Uterus (tissue), 2 donors: ENCODE measurements around the gene ACVRL1.

Source experiments
- POLR2A ChIP-seq, 2 donors: fragments of 450-650 bp; IDR thresholded peaks; one replicate each; pipeline ENCODE4 v1.6.1; 2016; ENCODE audit warnings: antibody characterized with exemption in 2 of 2, mild to moderate bottlenecking in 1 of 2, moderate library complexity in 1 of 2
- TF ChIP-seq, protein P1 (sequence below), 4 experiments: fragments of 200-600 bp in 2 of 4; fragments of 450-650 bp in 2 of 4; sonication (generic) in 2 of 4; IDR thresholded peaks; one replicate each; pipeline ENCODE4 v1.5.1; 2016 to 2019; ENCODE audit warnings: antibody characterized with exemption in 4 of 4, mild to moderate bottlenecking in 2 of 4, moderate library complexity in 1 of 4

DNA sequence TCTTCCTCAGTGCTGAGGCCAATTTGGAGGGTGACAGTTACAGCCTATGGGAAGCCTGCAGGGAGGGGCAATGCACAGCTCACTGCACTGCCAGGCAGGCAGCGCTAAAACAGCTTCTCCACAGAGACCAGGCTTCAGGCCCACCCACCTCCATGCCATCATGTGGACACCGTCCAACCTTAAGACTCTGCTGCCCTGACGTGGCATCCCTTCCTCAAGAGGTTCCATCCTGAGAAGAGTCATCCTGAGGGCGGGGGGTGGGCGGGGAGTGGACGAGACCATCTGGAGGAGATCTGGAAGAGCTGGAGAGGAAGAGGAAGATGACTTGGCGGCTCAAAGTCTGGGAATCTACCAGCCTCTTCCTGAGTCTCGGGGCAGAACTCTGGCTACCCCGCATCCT, 8.4 kb upstream of the ACVRL1 start:
- TF ChIP-seq, protein P1, sequence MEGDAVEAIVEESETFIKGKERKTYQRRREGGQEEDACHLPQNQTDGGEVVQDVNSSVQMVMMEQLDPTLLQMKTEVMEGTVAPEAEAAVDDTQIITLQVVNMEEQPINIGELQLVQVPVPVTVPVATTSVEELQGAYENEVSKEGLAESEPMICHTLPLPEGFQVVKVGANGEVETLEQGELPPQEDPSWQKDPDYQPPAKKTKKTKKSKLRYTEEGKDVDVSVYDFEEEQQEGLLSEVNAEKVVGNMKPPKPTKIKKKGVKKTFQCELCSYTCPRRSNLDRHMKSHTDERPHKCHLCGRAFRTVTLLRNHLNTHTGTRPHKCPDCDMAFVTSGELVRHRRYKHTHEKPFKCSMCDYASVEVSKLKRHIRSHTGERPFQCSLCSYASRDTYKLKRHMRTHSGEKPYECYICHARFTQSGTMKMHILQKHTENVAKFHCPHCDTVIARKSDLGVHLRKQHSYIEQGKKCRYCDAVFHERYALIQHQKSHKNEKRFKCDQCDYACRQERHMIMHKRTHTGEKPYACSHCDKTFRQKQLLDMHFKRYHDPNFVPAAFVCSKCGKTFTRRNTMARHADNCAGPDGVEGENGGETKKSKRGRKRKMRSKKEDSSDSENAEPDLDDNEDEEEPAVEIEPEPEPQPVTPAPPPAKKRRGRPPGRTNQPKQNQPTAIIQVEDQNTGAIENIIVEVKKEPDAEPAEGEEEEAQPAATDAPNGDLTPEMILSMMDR (IDR thresholded peaks at IDR 0.05) = no peak
- TF ChIP-seq POLR2A (IDR thresholded peaks at IDR 0.05) = no peak
